CD4-positive, alpha-beta T cell treated with Interleukin-10 for 1 hour (primary cell): Measurements from ENCODE around the gene ABCA13.
"Not testable (repeated sequence)": the region's sequence is repeated elsewhere in the genome, so short reads cannot be mapped to it uniquely, and the experiment has no call there.

Experiments
- DNase-seq: peaks from one replicate; pipeline ENCODE4 v3.0.0-alpha.2; 2020

Gene ABCA13

DNA sequence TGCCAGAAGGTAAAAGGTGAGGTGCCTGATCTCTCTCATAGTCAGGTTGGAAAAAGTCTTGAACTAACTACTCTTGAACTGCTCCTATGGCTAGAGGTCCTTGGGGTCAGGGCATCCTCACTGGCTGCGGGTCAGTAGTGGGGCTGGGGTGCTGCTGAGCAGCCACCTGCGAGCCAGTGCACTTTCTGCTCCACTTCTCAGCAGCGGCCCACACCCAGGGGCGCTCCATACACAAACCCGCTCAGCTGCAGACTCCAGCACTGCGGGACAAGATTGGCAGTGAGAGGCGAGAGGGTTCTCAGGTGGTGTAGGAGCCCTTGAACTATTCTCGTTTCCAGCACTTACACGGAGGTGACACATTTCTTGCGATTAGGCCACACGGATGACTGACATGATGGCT lies 6.0 kb downstream of the ABCA13 start:
- no peak for DNase-seq

DNA sequence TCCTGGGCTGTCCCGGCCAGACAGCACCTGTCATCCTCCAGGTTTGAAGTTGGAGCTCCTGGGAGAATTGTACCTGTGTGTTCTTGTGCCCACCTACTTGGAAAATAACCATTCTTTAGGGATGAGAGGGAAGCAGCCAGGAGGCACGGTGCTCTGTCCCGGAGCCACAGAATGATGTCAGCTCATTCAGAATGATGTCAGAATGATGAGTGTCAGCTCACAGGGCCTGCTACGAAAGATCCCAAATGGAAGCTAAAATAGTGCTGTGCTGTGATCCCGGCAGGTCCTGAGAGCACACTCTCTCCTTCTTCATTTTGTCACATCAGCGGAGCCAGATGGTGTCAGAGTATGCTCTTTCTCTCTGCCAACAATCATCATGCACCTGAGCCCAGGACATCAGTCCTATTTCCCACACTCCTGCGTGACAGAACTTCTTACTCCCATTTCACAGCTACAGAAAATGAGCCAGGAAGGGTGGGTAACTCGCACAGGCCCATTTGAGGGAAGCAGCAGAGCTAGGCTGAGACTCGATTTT lies 8.3 kb downstream of the ABCA13 start:
- DNase-seq, result no peak

DNA sequence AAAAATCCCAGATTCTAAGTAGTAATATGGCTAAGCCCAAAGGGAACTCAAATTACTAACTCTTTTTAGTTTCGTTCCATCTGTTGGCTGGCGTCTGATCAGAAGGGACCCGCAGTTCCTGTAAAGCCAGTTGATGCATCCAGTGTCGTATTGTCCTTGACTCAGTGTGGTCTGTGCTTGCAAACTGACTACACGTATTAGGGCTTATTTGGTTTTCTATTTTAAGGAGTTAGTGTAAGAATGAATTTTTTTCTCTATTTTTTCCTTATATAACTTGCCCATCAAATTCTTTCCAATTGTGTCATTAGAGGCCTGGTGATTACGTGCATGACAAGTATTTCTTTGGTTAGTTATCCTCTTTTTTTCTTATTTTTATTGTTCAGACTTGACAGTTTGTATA lies 9.7 kb downstream of the ABCA13 start:
- DNase-seq, result no peak

DNA sequence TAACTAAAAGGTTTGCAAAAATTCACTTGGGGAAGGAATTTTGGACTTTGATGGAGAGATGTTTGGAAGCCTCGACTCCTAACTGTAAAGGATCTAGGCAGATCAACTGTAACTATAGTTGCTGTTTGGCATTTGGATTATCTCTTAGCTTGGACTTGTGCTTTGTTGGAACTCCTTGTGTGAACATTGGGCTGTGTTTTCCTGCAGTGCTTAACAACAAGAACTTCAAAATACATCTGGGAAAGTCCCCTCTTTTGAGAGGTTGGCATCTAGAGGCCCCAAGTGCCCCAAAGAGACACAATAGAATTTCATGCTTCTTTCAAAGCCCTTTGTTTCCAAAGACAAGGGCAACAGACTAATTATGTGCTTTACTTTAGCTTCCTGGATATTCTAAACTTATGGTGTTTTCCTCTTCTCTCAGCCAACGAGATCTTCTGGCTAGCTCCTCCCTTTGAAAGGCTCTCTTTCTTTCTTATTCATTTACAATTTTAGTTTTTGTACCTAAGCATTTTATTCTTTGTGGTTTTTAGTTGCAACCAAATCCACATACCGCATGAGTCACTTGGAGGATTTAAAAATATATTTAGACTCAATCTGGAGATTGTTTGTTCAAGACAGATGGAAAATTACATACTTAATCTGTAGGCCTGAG lies 11.6 kb downstream of the ABCA13 start:
- no peak for DNase-seq

DNA sequence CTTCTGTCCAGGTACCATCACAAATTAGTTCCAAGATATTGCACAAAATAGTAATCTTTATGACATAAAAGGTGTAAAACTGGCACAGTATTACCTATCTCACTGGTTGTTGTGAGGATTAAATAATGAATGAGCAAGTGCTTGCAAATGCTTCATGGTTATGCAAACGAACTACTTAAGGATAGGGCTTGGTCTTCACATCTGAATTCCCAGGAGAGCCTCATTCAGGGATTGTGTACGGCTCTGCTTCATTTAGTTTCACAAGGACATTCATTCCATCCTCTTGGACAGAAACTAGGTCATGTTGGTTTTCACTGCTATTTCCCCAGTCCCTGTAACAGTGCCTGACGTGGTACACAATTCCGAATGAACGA lies 12.1 kb downstream of the ABCA13 start:
- no peak for DNase-seq

DNA sequence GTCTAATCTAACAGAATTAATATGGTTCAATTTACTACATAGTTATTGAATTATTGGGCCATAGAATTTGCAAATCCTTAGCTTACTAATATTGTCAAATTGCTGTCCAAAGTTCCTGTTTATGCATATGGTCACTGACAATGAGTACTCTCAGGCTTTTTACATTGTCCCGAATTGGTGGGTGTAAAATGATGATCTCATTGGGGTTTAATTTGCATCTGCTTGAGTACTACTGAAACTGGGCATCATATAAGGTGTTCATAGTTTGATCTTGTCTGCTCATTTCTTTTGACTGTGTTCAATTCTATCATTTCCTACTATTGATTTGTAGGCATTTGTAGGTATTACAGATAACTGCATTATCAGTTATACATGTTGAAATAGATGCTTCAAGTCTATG lies 12.7 kb downstream of the ABCA13 start:
- DNase-seq, result no peak

DNA sequence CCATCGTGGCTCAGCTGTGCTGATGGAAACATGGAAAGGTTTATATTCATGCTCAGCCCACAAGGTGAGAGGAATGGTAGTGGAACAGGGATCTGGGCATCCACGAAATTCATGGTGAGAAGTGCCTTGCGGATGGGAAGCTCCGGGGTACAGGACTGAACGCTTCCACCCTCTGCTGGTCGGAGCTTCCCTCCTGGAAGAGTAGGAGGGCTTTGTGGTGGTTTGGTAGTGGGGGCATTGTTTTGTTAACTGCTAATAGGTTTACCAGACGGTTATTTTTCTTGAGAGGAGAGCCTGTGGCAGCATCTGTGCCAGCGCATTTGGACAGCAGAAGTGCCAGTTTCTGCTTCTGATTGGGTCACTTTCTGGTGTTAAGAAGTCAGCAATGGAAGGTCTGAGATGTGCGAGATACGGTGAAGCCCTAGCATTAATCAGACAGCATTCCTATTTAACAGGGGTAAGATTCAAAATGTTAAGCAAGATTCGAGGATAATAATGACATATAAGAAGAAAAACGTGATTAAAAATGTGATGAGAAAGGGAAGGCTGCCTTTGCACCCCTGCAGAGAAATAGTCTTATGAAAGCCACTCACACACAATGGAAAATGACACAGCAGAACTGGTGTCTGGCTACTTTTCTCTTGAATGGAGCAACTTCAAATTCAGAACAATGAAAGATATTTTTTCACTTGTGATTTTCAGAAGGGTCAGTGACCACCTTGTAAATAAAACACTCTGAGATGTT lies 17.7 kb downstream of the ABCA13 start:
- DNase-seq, result no peak

DNA sequence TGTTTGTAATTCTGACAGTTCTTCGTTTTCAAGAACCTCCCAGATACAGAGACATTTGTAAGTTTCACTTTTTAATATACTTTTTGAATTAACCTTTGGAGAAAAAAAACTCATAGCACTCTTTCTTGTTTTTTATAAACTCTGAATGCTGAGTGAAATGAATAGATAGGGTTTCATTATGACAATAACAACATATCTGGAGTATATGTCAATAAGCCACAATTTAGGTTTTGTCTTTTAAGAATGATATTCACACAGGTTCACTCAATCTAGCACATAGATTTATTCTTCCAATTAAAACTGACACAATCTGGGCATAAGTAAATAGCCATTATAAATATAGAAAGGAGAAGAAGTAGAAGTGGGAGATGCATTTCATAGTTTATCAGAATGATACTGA lies 21.7 kb downstream of the ABCA13 start:
- DNase-seq, result no peak

DNA sequence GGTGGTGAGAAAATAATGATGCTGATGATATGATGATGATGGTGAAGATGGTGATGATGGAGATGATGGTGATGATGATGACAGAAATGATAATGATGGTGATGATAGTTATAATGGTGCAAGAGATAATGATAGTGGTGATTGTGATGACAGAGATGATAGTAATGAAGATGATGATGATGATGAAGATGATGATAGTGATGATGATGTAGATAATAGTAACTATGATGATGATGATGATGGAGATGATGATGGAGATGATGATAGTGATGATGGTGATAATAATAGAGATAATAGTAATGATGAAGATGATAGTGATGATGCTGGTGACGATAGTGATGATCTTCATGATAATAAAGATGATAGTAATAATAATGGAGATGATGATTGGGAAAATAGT lies 22.2 kb downstream of the ABCA13 start:
- DNase-seq, result no peak

DNA sequence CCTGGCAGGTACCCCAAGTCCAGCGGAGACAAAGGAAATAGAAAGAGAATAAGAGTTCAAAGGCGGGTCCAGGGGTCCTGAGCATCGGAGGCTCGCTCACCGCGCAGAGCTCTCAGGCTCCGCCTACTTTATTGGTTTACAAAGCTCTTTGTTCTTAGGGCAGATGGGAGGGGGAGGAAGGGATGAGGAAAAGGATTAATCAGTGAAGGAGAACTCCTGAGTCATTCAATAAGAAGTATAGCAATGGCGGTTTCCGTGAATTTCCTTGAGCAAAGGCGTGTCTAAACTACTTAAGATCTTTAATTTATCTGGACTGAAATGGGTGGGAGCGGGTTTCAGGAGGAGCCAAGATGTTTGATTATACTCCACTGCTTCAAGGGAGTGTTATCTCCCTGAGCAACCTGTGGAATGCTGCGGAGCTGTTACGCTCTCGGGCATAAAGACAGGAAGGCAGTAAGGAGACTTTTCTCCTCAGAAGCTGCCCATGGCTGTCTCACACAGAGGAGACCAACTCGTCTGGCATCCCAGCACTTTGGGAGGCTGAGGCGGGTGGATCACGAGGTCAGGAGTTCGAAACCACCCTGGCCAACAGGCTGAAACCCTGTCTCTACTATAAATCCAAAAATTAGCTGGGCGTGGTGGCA lies 29.8 kb downstream of the ABCA13 start:
- DNase-seq, result not testable (repeated sequence)

DNA sequence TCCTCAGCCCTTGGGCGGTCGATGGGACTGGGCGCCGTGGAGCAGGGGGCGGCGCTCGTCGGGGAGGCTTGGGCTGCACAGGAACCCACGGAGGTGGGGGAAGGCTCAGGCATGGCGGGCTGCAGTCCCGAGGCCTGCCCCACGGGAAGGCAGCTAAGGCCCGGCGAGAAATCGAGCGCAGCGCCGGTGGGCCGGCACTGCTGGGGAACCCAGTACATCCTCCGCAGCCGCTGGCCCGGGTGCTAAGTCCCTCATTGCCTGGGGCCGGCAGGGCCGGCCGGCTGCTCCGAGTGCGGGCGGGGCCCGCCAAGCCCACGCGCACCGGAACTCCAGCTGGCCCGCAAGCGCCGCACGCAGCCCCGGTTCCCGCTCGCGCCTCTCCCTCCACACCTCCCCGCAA lies 31.7 kb downstream of the ABCA13 start:
- DNase-seq, result not testable (repeated sequence)

DNA sequence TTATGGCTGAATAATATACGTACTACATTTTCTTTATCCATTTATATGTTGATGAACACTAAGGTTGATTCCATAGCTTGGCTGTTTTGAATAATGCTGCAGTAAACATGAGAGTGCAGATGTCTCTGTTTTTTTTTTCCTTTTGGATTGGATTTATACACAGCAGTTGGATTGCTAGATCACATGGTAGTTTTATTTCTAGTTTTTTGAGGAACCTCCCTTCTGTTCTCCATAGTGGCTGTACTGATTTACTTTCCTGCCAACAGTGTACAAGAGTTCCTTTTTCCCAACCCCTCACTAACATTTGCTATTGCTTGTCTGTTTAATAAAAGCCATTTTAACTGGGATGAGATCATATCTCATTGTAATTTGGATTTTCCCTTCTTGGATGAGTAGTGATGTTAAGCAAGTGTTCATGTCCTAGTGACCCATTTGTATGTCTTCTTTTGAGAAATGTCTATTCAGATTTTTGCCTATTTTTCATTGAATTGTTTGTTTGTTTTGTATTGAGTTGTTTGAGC lies 36.0 kb downstream of the ABCA13 start:
- no peak for DNase-seq

DNA sequence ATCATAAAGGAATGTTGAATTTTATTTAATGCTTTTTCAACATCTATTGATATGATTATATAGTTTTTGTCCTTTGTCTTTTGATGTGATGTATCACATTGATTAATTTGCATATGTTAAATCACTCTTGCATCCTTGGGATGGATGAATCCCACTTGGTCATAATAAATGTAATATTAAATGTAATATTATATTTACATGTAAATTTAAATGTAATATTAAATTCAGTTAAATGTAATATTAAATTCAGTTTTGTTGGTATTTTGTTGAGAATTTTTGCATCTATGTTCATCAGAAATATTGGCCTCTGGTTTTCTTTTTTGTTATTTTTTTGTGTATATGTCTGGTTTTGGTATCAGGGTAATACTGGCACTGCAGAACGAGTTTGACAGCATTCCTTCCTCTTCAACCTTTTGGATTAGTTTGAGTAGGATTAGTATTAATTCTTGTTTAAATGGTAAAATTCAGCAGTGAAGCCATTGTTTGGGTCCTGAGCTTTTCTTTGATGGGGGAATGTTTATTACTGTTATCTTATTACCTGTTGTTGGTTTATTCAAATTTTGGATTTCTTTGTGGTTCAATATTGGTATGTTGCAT lies 37.8 kb downstream of the ABCA13 start:
- DNase-seq, result no peak

DNA sequence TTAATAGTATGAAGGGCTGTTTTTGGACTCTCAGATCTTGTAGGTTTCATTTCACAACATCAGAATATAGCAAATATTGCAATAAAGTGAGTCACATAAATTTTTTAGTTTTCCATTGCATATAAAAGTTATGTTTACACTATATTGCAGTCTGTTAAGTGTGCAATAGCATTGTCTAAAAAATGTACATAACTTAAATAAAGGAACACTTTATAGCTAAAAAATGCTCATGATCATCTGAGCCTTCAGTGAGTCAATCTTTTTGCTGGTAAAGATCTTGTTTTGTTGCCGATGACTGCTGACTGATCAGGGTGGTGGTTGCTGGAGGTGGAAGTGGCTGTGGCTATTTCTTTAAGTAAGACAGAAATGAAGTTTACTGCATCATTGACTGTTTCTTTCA lies 42.0 kb downstream of the ABCA13 start:
- no peak for DNase-seq

DNA sequence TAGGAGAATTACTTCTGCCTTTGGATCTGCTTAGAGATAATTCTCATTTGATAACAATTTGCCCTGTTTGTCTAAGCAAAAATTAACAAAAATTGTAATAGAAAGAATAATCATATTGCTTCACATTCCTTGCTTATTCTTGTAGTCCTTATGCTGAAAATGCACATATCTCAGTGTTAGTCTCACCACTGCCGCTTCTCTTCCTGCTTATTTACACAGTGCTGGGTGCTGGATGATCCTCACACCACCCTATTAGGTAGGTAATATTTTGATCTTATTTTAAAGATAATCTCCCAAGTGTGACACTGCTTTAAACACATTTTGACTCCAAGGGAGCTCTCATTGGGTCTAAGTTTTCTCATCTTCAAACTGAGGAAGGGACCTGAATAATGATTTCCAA lies 46.0 kb downstream of the ABCA13 start:
- no peak for DNase-seq

DNA sequence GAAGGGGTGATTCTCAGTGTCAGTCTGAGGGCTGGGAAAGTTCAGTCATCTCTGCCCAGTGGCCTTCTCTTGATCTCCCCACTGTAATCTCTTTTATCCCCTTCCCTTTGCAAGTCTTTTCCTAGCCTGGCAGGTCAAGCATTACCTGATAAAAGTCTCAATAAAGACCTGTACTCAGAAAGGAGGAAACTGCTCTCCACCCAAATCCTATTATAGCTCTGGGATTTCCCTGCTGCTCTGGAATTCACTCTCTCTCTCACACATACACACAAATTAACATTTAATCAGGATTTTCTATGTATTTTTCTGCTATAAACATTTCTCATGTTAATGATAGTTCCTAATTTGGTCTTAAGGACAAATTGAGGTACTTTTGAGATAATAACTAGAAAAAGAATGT lies 46.5 kb downstream of the ABCA13 start:
- no peak for DNase-seq

DNA sequence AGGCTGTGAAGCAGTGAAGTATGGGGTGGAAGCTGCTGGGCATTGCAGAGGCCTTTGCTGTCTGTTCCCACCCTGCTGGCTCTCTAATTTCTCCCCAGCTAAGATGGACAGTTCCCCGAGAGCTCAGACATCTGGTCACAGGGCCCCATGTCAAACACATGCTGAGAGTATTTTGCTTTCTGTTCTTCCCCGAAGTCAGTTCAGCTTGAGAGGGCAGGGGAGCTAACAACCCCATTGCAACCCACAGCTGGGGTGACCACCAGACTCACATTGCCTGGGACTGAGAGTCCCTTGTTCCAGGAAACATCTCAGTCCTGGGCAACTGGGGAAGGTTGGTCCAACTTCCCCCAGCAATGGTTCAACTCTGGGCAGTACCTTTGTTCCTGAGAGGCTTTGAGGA lies 52.8 kb downstream of the ABCA13 start:
- DNase-seq, result no peak

DNA sequence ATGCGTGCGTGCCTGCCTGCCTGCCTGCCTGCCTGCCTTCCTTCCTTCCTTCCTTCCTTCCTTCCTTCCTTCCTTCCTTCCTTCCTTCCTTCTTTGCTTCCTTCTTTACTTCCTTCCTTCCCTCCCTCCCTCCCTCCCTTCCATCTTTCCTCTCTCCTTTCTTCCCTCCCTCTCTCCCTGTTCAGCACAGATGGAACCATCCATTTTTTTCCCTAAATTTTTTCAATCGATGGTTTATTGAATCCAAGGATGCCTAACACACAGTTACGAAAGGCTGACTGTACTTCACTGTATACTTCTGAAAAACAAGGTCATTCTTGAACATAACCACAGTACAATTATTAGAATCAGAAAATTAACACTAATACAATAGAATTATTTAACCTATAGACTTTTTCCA lies 53.8 kb downstream of the ABCA13 start:
- no peak for DNase-seq

DNA sequence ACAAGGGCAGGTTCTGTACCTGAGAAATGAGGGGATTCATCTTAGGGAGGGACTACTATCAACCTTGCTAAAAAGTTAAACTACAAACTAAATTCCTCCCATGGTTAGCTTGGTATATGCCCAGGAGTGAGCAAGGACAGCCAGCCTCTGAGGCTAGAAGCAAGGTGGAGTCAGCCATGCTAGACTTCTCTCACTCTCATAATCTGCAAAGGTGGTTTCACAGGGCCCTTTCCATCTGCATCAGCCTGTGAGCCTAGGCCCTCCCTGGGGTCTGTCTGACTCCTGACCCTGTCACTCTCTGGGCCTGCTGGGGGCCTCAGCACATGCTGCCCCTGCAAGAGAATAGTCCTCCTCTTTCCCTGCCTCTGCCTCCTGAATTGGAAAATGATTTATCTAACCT lies 66.1 kb downstream of the ABCA13 start:
- no peak for DNase-seq

DNA sequence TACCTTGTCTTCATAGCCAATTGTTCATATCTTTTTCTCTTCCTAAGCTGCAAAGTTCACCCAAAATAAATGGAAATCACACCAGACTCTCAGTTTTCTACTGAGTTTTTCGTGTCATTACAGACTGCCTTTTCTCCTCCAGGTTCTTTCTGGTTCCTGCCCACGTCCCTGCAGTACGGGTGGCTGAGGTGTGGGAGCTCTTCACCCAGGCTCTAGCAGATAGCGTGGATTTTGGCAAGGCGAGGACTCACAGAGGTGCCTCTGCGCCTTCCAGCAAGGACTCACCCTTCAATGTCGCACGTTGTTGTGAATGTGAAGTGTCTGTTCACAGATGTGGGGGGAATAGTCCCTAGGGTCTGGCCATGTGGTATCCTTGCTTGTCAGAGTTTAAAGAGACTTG lies 71.6 kb downstream of the ABCA13 start:
- DNase-seq, result no peak

DNA sequence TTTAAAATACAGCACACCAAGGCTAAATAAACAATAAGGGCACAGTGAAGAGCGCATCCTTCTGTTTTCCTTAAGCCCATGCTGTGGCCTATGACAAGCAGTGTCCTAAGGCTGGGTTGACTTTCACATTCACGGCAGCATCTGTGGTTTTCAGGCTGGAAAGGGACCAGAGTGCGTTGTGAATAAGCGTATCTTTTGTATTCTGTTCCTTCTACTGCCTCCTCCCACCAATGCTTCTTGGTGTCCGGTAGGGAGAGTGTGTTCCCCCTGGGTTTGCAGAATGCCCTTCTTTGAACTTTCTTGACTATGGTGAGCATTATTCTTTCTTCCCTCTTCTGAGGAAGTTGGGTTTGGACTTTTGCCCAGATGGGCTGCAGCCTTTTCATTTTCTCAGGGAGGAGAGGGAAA lies 73.6 kb downstream of the ABCA13 start:
- DNase-seq, result no peak

DNA sequence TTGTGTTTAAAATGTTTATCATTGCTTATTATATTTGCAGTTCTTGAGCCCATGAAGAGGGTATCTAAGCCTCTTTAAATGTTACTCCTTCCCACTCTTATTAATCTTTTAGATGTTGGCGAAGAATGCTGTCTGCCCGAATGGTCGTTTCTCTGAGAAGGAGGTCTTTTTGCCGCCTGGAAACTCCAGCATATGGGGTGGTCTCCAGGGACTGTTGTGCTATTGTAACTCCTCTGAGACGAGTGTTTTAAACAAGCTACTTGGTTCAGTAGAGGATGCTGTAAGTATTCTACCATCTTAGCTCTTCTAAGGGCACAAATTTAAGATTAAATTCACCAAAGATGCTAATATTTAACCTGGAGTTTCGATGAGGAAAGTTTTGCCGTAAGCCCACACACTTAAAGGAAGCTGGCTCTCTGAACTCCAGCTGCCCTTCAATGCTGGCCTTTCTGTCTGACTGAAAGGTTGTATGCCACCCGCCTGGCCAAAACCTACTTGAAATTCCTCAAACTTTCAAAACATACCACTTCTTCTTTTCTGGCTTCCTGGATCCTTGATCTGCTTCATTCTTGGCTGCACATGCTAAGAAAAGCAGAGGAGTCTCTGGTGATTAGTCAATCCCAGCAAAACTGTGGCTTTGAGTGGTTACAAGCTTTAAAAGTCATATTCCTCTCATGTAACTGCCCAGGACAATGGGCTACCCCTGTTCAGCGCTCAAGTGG lies 74.7 kb downstream of the ABCA13 start:
- no peak for DNase-seq

DNA sequence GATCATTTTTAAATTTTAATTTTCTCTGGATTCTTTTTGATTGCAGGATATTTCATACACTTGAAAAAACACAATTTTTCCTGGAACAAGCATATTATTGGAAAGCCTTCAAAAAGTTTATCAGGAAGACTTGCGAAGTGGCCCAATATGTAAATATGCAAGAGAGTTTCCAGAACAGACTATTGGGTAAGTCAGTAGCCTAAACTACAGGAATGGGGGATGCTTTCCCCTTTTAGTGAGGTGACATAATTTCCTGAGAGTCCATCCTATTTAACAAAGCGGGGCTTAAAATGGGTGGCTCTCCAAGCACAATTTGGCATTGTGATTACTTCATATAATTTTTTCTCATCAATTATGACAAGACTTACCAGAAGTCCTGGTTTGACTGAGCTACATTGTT lies 77.9 kb downstream of the ABCA13 start:
- DNase-seq, result no peak
